Esophagus squamous epithelium (tissue), 4 donors: ENCODE measurements around the gene FRMD5.

ENCODE experiments used
- POLR2A ChIP-seq, 4 donors: fragments of 450-650 bp; IDR thresholded peaks; one replicate each; pipeline ENCODE4 v1.6.1; 2017; ENCODE audit warnings: antibody characterized with exemption in 4 of 4, mild to moderate bottlenecking in 4 of 4, moderate library complexity in 3 of 4
- TF ChIP-seq, protein P1 (sequence below), 6 experiments: fragments of 450-650 bp in 4 of 6; fragments of 200-600 bp in 2 of 6; sonication (generic) in 2 of 6; IDR thresholded peaks; one replicate each; pipeline ENCODE4 v1.5.1; 2016 to 2019; ENCODE audit warnings: antibody characterized with exemption in 6 of 6, mild to moderate bottlenecking in 4 of 6, moderate library complexity in 4 of 6

DNA sequence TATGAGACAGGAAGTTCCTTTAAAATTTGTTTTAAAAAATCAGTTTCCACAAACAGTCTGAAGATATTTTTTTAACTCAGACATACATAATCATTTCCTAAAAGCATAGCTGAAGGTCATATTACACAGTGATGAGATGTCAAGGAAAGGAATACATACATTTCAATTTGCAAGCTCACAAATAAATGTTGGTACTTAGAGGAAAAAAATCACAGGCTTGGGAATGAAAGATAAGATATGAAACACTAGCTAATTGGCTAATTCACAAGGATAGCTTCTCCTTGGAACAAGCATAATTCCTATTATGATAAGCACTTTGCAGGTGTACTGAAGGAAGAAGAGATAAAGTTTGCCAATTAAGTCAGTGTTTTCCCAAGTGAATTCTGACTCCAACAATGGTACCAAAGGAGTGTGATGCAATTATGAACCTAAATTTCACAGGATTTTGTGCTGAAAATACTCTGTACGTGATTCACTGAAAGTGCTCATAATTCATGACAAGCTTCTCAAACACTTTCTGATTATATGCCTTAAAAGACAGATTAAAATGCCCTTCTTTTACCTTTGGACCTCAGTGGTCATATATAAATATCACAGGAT lies 112.4 kb downstream of the FRMD5 start:
- TF ChIP-seq, protein P1, sequence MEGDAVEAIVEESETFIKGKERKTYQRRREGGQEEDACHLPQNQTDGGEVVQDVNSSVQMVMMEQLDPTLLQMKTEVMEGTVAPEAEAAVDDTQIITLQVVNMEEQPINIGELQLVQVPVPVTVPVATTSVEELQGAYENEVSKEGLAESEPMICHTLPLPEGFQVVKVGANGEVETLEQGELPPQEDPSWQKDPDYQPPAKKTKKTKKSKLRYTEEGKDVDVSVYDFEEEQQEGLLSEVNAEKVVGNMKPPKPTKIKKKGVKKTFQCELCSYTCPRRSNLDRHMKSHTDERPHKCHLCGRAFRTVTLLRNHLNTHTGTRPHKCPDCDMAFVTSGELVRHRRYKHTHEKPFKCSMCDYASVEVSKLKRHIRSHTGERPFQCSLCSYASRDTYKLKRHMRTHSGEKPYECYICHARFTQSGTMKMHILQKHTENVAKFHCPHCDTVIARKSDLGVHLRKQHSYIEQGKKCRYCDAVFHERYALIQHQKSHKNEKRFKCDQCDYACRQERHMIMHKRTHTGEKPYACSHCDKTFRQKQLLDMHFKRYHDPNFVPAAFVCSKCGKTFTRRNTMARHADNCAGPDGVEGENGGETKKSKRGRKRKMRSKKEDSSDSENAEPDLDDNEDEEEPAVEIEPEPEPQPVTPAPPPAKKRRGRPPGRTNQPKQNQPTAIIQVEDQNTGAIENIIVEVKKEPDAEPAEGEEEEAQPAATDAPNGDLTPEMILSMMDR (IDR thresholded peaks at IDR 0.05): no peak
- TF ChIP-seq POLR2A (IDR thresholded peaks at IDR 0.05): no peak
